Measurements from ENCODE around the gene OR13A1.

Gene OR13A1

DNA sequence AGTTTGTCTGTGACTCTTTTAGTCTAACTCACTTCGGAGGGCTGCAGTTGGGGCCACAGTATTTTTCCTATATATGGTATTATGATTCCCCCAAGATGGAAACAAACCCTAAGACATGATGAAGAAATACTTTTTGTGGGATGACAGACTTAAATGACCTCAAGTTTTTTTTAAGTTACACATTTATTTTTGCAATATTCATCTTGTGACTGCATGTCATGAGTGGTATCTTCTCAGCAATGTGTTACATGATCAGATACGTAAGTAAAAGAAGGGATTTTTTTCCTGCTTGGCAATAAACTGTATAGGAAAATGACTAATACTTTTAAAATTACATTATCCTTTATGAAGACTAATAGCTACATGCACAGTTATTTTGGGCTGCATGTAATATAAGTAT, 57.8 kb downstream of the OR13A1 start:
- Histone ChIP-seq H3K27ac (ENCODE audit: low read depth, low read length) (no peak overlapping the region), H3K27me3 (ENCODE audit: control insufficient read depth, insufficient read depth, low read length) (no peaks in the 10 kb centered on the region), H3K9ac (ENCODE audit: low read length) (no peak overlapping the region), H3K9me3 (ENCODE audit: control insufficient read depth, insufficient read depth, low read depth, low read length) (no peaks in the 10 kb centered on the region; the same call in 1 of the 2 replicates), H3K4me1 (ENCODE audit: control insufficient read depth, insufficient read depth, low read length) (no peaks in the 10 kb centered on the region), H3K36me3 (ENCODE audit: control insufficient read depth, insufficient read depth, low read length) (no peaks in the 10 kb centered on the region), H3K4me3 (ENCODE audit: low read depth, low read length) (no peak overlapping the region)

DNA sequence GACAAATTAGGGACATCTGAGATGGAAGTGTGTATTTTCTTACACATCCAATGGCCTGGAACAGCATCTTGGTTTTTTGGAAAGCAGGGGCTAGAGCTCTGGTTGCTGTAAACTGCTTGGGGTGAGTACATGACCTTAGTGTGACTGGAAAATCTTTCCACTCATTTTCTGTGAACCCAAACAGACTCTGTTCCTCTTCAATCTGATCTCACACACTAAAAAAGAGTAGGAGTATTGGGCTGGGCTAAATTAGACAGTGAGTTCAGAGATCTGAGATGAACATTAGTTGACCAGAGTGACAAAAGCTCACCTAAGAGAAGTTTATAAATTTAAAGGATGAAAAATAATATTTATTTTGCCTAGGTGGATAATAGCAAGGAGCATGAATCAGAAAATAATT, 59.2 kb downstream of the OR13A1 start:
- H3K9ac ChIP-seq (ENCODE audit: low read length) = no peak overlapping the region
- H3K9me3 ChIP-seq (ENCODE audit: control insufficient read depth, insufficient read depth, low read depth, low read length) = no peaks in the 10 kb centered on the region; the same call in 1 of the 2 replicates
- no peak overlapping the region for H3K27ac ChIP-seq (ENCODE audit: low read depth, low read length)
- no peaks in the 10 kb centered on the region for H3K27me3 ChIP-seq (ENCODE audit: control insufficient read depth, insufficient read depth, low read length)
- no peaks in the 10 kb centered on the region for H3K36me3 ChIP-seq (ENCODE audit: control insufficient read depth, insufficient read depth, low read length)
- H3K4me1 ChIP-seq (ENCODE audit: control insufficient read depth, insufficient read depth, low read length) = no peaks in the 10 kb centered on the region
- no peak overlapping the region for H3K4me3 ChIP-seq (ENCODE audit: low read depth, low read length)

DNA sequence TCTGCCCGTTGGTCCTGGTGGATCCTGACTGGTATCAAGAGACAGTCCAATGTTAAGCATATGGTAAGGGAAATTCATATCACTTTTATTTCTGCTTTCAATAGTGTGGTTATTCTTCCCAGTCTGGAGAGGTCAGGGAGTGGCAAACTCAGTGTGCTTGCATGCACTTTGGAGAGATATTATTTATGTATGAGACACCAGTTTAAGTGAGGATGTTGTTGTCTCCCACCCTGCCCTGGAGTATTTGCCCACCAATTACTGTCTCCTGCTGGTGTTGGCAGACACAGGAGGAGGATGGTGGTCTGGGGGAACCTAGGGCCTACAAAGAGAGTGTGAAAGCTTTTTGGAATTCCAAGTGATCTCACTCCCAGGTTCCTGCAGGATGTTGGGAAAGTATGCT, 59.7 kb downstream of the OR13A1 start:
- no peak overlapping the region for H3K27ac ChIP-seq (ENCODE audit: low read depth, low read length)
- H3K36me3 ChIP-seq (ENCODE audit: control insufficient read depth, insufficient read depth, low read length) = no peaks in the 10 kb centered on the region
- no peaks in the 10 kb centered on the region for H3K4me1 ChIP-seq (ENCODE audit: control insufficient read depth, insufficient read depth, low read length)
- no peak overlapping the region for H3K9ac ChIP-seq (ENCODE audit: low read length)
- peaks cover 1% of the 10 kb centered on the region; the same call in 1 of the 2 replicates for H3K9me3 ChIP-seq (ENCODE audit: control insufficient read depth, insufficient read depth, low read depth, low read length)
- no peaks in the 10 kb centered on the region for H3K27me3 ChIP-seq (ENCODE audit: control insufficient read depth, insufficient read depth, low read length)
- no peak overlapping the region for H3K4me3 ChIP-seq (ENCODE audit: low read depth, low read length)

- Histone ChIP-seq H3K9ac (ENCODE audit: low read length) (no peak overlapping the region), H3K4me3 (ENCODE audit: low read depth, low read length) (no peak overlapping the region), H3K9me3 (ENCODE audit: control insufficient read depth, insufficient read depth, low read depth, low read length) (peaks cover 4% of the 10 kb centered on the region; the same call in 1 of the 2 replicates), H3K27ac (ENCODE audit: low read depth, low read length) (no peak overlapping the region), H3K36me3 (ENCODE audit: control insufficient read depth, insufficient read depth, low read length) (no peaks in the 10 kb centered on the region), H3K4me1 (ENCODE audit: control insufficient read depth, insufficient read depth, low read length) (no peaks in the 10 kb centered on the region), H3K27me3 (ENCODE audit: control insufficient read depth, insufficient read depth, low read length) (no peaks in the 10 kb centered on the region)
Measured at GRCh38 chr10:45254892-45255291, 60.5 kb downstream of the OR13A1 start.

- H3K4me1 ChIP-seq (ENCODE audit: control insufficient read depth, insufficient read depth, low read length) = no peaks in the 10 kb centered on the region
- H3K27ac ChIP-seq (ENCODE audit: low read depth, low read length) = no peak overlapping the region
- no peak overlapping the region for H3K9ac ChIP-seq (ENCODE audit: low read length)
- no peak overlapping the region for H3K4me3 ChIP-seq (ENCODE audit: low read depth, low read length)
- 0 out of 2 replicates have a peak, but pooled peaks cover 4% of the 10 kb centered on the region for H3K9me3 ChIP-seq (ENCODE audit: control insufficient read depth, insufficient read depth, low read depth, low read length)
- H3K27me3 ChIP-seq (ENCODE audit: control insufficient read depth, insufficient read depth, low read length) = no peaks in the 10 kb centered on the region
- H3K36me3 ChIP-seq (ENCODE audit: control insufficient read depth, insufficient read depth, low read length) = no peaks in the 10 kb centered on the region
Measured at GRCh38 chr10:45253183-45253914, 62.1 kb downstream of the OR13A1 start.
